Gastrocnemius medialis (tissue), 4 donors: ENCODE measurements around the gene ZNF423. TPM values are rescaled to one million over a fixed set of nuclear protein-coding genes. Genes with fewer than 3 reads are reported as not detected.

Source experiments
- ATAC-seq, 2 donors: fragments of 150-250 bp; one replicate each; pipeline ENCODE4 v1.9.1; 2016
- DNase-seq, 2 donors: peaks; one replicate each; pipeline ENCODE4 v3.0.0-alpha.2; 2019
- H3K27ac ChIP-seq, 4 donors: fragments of 200-600 bp; sonication (generic); 1 replicate in 1 of 4; 2 replicates in 3 of 4; pipeline ENCODE4 v1.5.1; 2016 to 2018; ENCODE audit warnings: mild to moderate bottlenecking in 2 of 4, moderate library complexity in 1 of 4
- H3K27me3 ChIP-seq, 3 donors: fragments of 200-600 bp; sonication (generic) in 2 of 3; 1 replicate in 1 of 3; 2 replicates in 2 of 3; pipeline versions ENCODE4 v1.5.1 to v1.6.0; 2016 to 2019; ENCODE audit warnings: mild to moderate bottlenecking in 1 of 3, moderate library complexity in 1 of 3
- H3K36me3 ChIP-seq, 2 donors: fragments of 200-600 bp; sonication (generic) in 1 of 2; one replicate each; pipeline ENCODE4 v1.5.1; 2017 to 2018
- H3K4me1 ChIP-seq, 2 donors: fragments of 200-600 bp; sonication (generic) in 1 of 2; one replicate each; pipeline ENCODE4 v1.5.1; 2016 to 2017; ENCODE audit warnings: mild to moderate bottlenecking in 2 of 2
- H3K4me3 ChIP-seq, 4 donors: fragments of 200-600 bp; sonication (generic) in 3 of 4; 1 replicate in 1 of 4; 2 replicates in 3 of 4; pipeline ENCODE4 v1.5.1; 2016 to 2019; ENCODE audit warnings: mild to moderate bottlenecking in 2 of 4
- H3K9me3 ChIP-seq, 3 donors: fragments of 200-600 bp; sonication (generic) in 2 of 3; 1 replicate in 1 of 3; 2 replicates in 2 of 3; pipeline ENCODE4 v1.5.1; 2016 to 2019
- CTCF ChIP-seq, 5 experiments: fragments of 450-650 bp in 3 of 5; fragments of 200-600 bp in 2 of 5; sonication (generic) in 2 of 5; IDR thresholded peaks in 4 of 5; conservative IDR thresholded peaks in 1 of 5; 1 replicate in 4 of 5; 2 replicates in 1 of 5; pipeline ENCODE4 v1.5.1; 2016 to 2019; ENCODE audit warnings: antibody characterized with exemption in 5 of 5, mild to moderate bottlenecking in 3 of 5, moderate library complexity in 3 of 5
- POLR2A ChIP-seq, 2 donors: fragments of 450-650 bp; IDR thresholded peaks; one replicate each; pipeline ENCODE4 v1.6.1; 2017; ENCODE audit warnings: antibody characterized with exemption in 2 of 2, mild to moderate bottlenecking in 2 of 2, moderate library complexity in 2 of 2
- in situ Hi-C, 4 donors: fragments of 200-750 bp; cut with MboI; loops; one replicate each; pipeline versions ENCODE4 v1.15.0 to v1.8.0; 2017; ENCODE audit warnings: low sequenced_read_pairs in 4 of 4
- intact Hi-C: fragments of 100-400 bp; cut with DNase I; formaldehyde crosslinking; loops from one replicate; pipeline ENCODE4 v1.15.1; 2023; ENCODE audit warnings: low total_unique reads
- total RNA-seq, 4 donors: library from RNA; depleted of rRNA; stranded (reverse); fragments of >200 nt; gene quantifications; one replicate each; pipeline versions ENCODE4 v1.1.0 to v1.2.3, GENCODE V29; 2016

Gene ZNF423
- total RNA-seq, 4 donors from 2014 or later = 8.4 to 15.8 (median 12.5) TPM

- Histone ChIP-seq H3K4me3 (no peak overlapping the region), H3K27me3 (no peaks in the 10 kb centered on the region), H3K4me1 (peaks cover 46 to 52% of the 10 kb centered on the region in 2 donors), H3K27ac (peak overlapping the region; percentile 83 to 86 (median 84)), H3K36me3 (no peaks in the 10 kb centered on the region), H3K9me3 (no peaks in the 10 kb centered on the region)
- in situ Hi-C loops (no loop called here), intact Hi-C loops (no loop called here)
- TF ChIP-seq CTCF (IDR thresholded peaks at IDR 0.05 in 4 of 5, conservative IDR thresholded peaks at IDR 0.05 in 1 of 5) (no peak), POLR2A (IDR thresholded peaks at IDR 0.05) (no peak)
- ATAC-seq = no peak
- DNase-seq = no peak
Observed at GRCh38 chr16:49545243-49545642, 310.7 kb downstream of the ZNF423 start.

- Histone ChIP-seq H3K4me3 (no peak overlapping the region), H3K4me1 (peaks cover 50 to 56% of the 10 kb centered on the region in 2 donors), H3K27ac (peak overlapping the region; percentile 83 to 86 (median 84)), H3K36me3 (no peaks in the 10 kb centered on the region), H3K9me3 (no peaks in the 10 kb centered on the region), H3K27me3 (no peaks in the 10 kb centered on the region)
- in situ Hi-C loops = no loop called here
- ATAC-seq (peak in 1 of 2 donors; percentile 40), DNase-seq (peak; percentile 27 to 48)
- TF ChIP-seq CTCF (IDR thresholded peaks at IDR 0.05 in 4 of 5, conservative IDR thresholded peaks at IDR 0.05 in 1 of 5) (no peak), POLR2A (IDR thresholded peaks at IDR 0.05) (no peak)
- intact Hi-C loops = loop anchor here (5.0 kb wide), 1 partner anchor 272 kb away; no protein-coding TSS in a partner anchor
Observed at GRCh38 chr16:49544828-49545227, 311.1 kb downstream of the ZNF423 start.

GRCh38 chr16:49543631-49543946 lies 312.3 kb downstream of the ZNF423 start:
- intact Hi-C loops = loop anchor here (2.0 to 5.0 kb wide), 2 partner anchors 59 to 274 kb away; no protein-coding TSS in a partner anchor

GRCh38 chr16:49542946-49543630 lies 312.8 kb downstream of the ZNF423 start:
- Histone ChIP-seq H3K4me1 (peaks cover 52 to 62% of the 10 kb centered on the region in 2 donors), H3K4me3 (peak overlapping the region; percentile 12 to 42 (median 34)), H3K36me3 (no peaks in the 10 kb centered on the region), H3K27ac (peak overlapping the region; percentile 83 to 86 (median 84)), H3K9me3 (no peaks in the 10 kb centered on the region), H3K27me3 (no peaks in the 10 kb centered on the region)
- DNase-seq = no peak
- in situ Hi-C loops (no loop called here), intact Hi-C loops (loop anchor here (2.0 to 5.0 kb wide), 2 partner anchors 58 to 274 kb away; no protein-coding TSS in a partner anchor)
- TF ChIP-seq CTCF (IDR thresholded peaks at IDR 0.05 in 4 of 5, conservative IDR thresholded peaks at IDR 0.05 in 1 of 5) (no peak), POLR2A (IDR thresholded peaks at IDR 0.05) (no peak)
- ATAC-seq = peak; percentile 5 to 15

More at GRCh38 chr16:49543631-49543946, 312.3 kb downstream of the ZNF423 start:
- peak; percentile 53 to 75 for DNase-seq
- Histone ChIP-seq H3K27ac (peak overlapping the region; percentile 83 to 86 (median 84)), H3K4me3 (peak overlapping the region; percentile 12 to 42 (median 34)), H3K9me3 (no peaks in the 10 kb centered on the region), H3K4me1 (peaks cover 52 to 62% of the 10 kb centered on the region in 2 donors), H3K27me3 (no peaks in the 10 kb centered on the region), H3K36me3 (no peaks in the 10 kb centered on the region)
- TF ChIP-seq CTCF (IDR thresholded peaks at IDR 0.05 in 4 of 5, conservative IDR thresholded peaks at IDR 0.05 in 1 of 5) = no peak
- TF ChIP-seq POLR2A (IDR thresholded peaks at IDR 0.05) = peak; percentile 39 to 48
- peak; percentile 32 to 50 for ATAC-seq
- in situ Hi-C loops = no loop called here
